Dendritic cell treated with granulocyte-macrophage colony-stimulating factor and Interleukin-4, amounts not matched to agents 40 ng/mL and 50 ng/mL, for 4 days (primary cell): ENCODE results near the gene B3GALT5.

Experiments used
- H3K27ac Mint-ChIP-seq: one replicate; pipeline ENCODE4 v1.8.0; 2022; ENCODE audit warnings: mild to moderate bottlenecking, mixed read lengths
- H3K27me3 Mint-ChIP-seq: one replicate; pipeline ENCODE4 v1.8.0; 2022; ENCODE audit warnings: mild to moderate bottlenecking, mixed read lengths
- H3K36me3 Mint-ChIP-seq: one replicate; pipeline ENCODE4 v1.8.0; 2022; ENCODE audit warnings: low read depth, mixed read lengths
- H3K4me1 Mint-ChIP-seq: one replicate; pipeline ENCODE4 v1.8.0; 2022; ENCODE audit warnings: low read depth, mixed read lengths
- H3K4me3 Mint-ChIP-seq: one replicate; pipeline ENCODE4 v1.8.0; 2022; ENCODE audit warnings: mild to moderate bottlenecking, moderate library complexity, mixed read lengths
- H3K9me3 Mint-ChIP-seq: one replicate; pipeline ENCODE4 v1.8.0; 2022; ENCODE audit warnings: mixed read lengths
- intact Hi-C: fragments of 100-400 bp; cut with micrococcal nuclease; formaldehyde crosslinking; loops from one replicate; pipeline ENCODE4 v1.15.0; 2022

Gene B3GALT5

DNA sequence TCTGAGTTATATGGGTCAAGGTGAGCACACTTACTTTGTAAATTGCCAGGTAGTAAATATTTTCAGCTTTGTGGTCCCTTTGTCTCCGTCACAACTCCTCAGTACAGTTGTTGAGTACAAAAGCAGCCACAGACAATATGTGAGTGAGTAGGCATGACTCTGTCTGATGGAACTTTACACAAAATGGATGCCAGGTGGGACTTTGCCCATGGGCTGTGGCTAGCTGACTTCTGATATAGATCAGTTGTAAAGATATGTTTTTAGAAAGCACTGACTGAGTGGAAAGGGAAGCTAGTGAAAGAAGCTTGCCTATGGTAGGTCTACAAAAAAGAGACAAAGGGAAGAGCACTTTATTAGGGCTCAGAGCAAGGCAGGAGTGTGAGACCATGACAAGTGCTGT, 109.1 kb downstream of the B3GALT5 start:
- H3K36me3 Mint-ChIP-seq: no peaks in the 10 kb centered on the region
- no peaks in the 10 kb centered on the region for H3K9me3 Mint-ChIP-seq
- H3K4me3 Mint-ChIP-seq: no peak overlapping the region
- intact Hi-C loops: no loop called here
- peaks cover 1% of the 10 kb centered on the region for H3K27me3 Mint-ChIP-seq
- no peak overlapping the region for H3K27ac Mint-ChIP-seq
- H3K4me1 Mint-ChIP-seq: no peaks in the 10 kb centered on the region
